ENCODE results near the gene DOK5. TPM values are rescaled to one million over a fixed set of nuclear protein-coding genes. Genes with fewer than 3 reads are reported as not detected.
A peak's percentile ranks its signal among the peaks of the same experiment; 100 is the strongest.

DOK5 gene
- total RNA-seq, 2 donors from 2014 or later = 0.39 TPM; not detected in 1

- ATAC-seq (no peak), DNase-seq (no peak)
- intact Hi-C loops (cut with DNase I, micrococcal nuclease) = no loop called here
Observed at GRCh38 chr20:54589402-54590030, 114.1 kb downstream of the DOK5 start.

- intact Hi-C loops (cut with DNase I, micrococcal nuclease) = no loop called here
- ATAC-seq (no peak), DNase-seq (no peak)
Observed at GRCh38 chr20:54590856-54591255, 115.5 kb downstream of the DOK5 start.

GRCh38 chr20:54596651-54597050, 121.3 kb downstream of the DOK5 start:
- ATAC-seq (no peak), DNase-seq (no peak)
- intact Hi-C loops (cut with DNase I, micrococcal nuclease) = no loop called here

GRCh38 chr20:54598352-54598751, 123.0 kb downstream of the DOK5 start:
- intact Hi-C loops (cut with DNase I, micrococcal nuclease) = no loop called here
- no peak for DNase-seq
- ATAC-seq = no peak

- ATAC-seq (no peak), DNase-seq (no peak)
- intact Hi-C loops (cut with DNase I, micrococcal nuclease) = no loop called here
Observed at GRCh38 chr20:54600634-54601033, 125.2 kb downstream of the DOK5 start.

- no peak for ATAC-seq
- intact Hi-C loops (cut with DNase I, micrococcal nuclease) = no loop called here
- no peak for DNase-seq
Observed at GRCh38 chr20:54601831-54602515, 126.6 kb downstream of the DOK5 start.

- ATAC-seq = no peak
- intact Hi-C loops (cut with DNase I, micrococcal nuclease) = no loop called here
- no peak for DNase-seq
Observed at GRCh38 chr20:54605319-54605718, 129.9 kb downstream of the DOK5 start.

GRCh38 chr20:54606380-54606779, 131.0 kb downstream of the DOK5 start:
- intact Hi-C loops (cut with DNase I, micrococcal nuclease) = no loop called here
- ATAC-seq = no peak
- no peak for DNase-seq

- intact Hi-C loops (cut with DNase I, micrococcal nuclease) = no loop called here
- no peak for ATAC-seq
- no peak for DNase-seq
Observed at GRCh38 chr20:54608039-54608745, 132.8 kb downstream of the DOK5 start.

GRCh38 chr20:54608943-54609342, 133.6 kb downstream of the DOK5 start:
- intact Hi-C loops (cut with DNase I, micrococcal nuclease) = no loop called here
- DNase-seq (no peak), ATAC-seq (no peak)

GRCh38 chr20:54611708-54612412, 136.5 kb downstream of the DOK5 start:
- intact Hi-C loops (cut with DNase I, micrococcal nuclease) = no loop called here
- DNase-seq (no peak), ATAC-seq (no peak)

- intact Hi-C loops (cut with DNase I, micrococcal nuclease) = no loop called here
- ATAC-seq = no peak
- DNase-seq = no peak
Observed at GRCh38 chr20:54618412-54618811, 143.0 kb downstream of the DOK5 start.

GRCh38 chr20:54619181-54619580, 143.8 kb downstream of the DOK5 start:
- DNase-seq (no peak), ATAC-seq (no peak)
- intact Hi-C loops (cut with DNase I, micrococcal nuclease) = no loop called here

- no peak for DNase-seq
- intact Hi-C loops (cut with DNase I, micrococcal nuclease) = no loop called here
- ATAC-seq = no peak
Observed at GRCh38 chr20:54619682-54620081, 144.3 kb downstream of the DOK5 start.

GRCh38 chr20:54620611-54621010, 145.2 kb downstream of the DOK5 start:
- intact Hi-C loops (cut with DNase I, micrococcal nuclease) = no loop called here
- ATAC-seq (no peak), DNase-seq (no peak)

- no peak for ATAC-seq
- DNase-seq = no peak
- intact Hi-C loops (cut with DNase I, micrococcal nuclease) = no loop called here
Observed at GRCh38 chr20:54622333-54623295, 147.2 kb downstream of the DOK5 start.

- ATAC-seq (peak; percentile 60), DNase-seq (no peak)
- intact Hi-C loops (cut with DNase I, micrococcal nuclease) = no loop called here
Observed at GRCh38 chr20:54623991-54624569, 148.7 kb downstream of the DOK5 start.

GRCh38 chr20:54624706-54625390, 149.5 kb downstream of the DOK5 start:
- no peak for ATAC-seq
- no peak for DNase-seq
- intact Hi-C loops (cut with DNase I, micrococcal nuclease) = no loop called here

Measured in left colon (tissue), 2 donors.